Measurements from ENCODE around the gene NUMA1. TPM values are rescaled to one million over a fixed set of nuclear protein-coding genes. Genes with fewer than 3 reads are reported as not detected.
A peak's percentile ranks its signal among the peaks of the same experiment; 100 is the strongest.

NUMA1 gene
- total and polyA plus RNA-seq, 2 of the 13 experiments (the other 11 are each of a cell fraction or from before 2014, with no cell fraction given), result 57.3 to 60.2 TPM

DNA sequence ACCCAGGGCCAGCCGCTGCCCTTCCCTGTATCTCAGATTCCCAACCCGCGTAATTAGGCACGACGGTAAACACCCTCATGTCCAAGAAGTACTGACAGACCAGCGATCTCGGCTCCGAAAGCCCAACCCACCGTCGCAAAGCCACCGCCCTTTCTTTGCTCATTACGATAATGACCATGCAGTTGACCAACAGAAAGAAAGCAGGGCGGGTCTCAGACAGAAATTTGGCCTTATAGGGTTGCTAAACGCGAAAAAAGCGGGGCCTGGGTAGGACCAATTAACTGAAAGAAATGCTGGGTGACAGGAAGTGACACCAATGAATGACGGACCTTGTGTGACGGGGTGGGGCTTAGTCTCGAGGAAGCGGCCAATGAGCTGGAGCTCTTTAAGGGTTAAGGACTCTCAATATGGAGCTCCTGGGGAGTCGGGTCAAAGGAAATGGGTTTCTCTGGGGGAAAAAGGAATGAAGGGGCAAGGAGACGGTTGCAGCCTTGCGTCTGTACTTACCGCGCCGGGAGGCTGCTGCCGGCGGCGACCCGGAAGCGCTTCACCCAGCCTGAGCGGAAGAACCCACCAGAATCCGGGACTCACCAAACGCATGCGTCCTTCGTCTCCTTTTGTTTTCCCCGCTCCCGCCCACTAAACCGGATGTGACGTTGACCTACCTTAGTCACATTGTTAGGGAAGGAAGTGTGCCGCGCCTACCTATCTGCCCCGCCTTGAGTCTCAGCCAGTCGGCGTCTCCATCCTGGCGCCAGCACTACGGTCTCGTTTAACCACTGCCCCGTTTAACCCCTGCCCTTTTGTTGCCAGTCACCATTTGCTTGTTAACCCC, 32.0 kb upstream of the NUMA1 start, which contains the start of gene ANAPC15 (continued):
- TF ChIP-seq LCORL (IDR thresholded peaks at IDR 0.05) (no peak), LCORL (CRISPR knock-in tag; IDR thresholded peaks at IDR 0.05) (peak; percentile 45; the same call in 1 of the 2 replicates), HOXA3 (CRISPR knock-in tag; IDR thresholded peaks at IDR 0.05) (peak; percentile 82), ZNF598 (CRISPR knock-in tag; IDR thresholded peaks at IDR 0.05; ENCODE audit: borderline replicate concordance) (no peak), SALL2 (CRISPR knock-in tag; IDR thresholded peaks at IDR 0.05) (peak; percentile 55; the same call in 1 of the 2 replicates), RARA (CRISPR knock-in tag; IDR thresholded peaks at IDR 0.05) (0 out of 2 replicates have a peak, but pooled peaks have one; percentile 18), ZNF605 (CRISPR knock-in tag; IDR thresholded peaks at IDR 0.05) (peak; percentile 81), SAFB2 (CRISPR knock-in tag; IDR thresholded peaks at IDR 0.05; ENCODE audit: borderline replicate concordance, low read depth) (peak; percentile 44; the same call in 1 of the 2 replicates), SAP130 (CRISPR knock-in tag; IDR thresholded peaks at IDR 0.05; ENCODE audit: low read depth) (peak; percentile 85), NFE2L2 (IDR thresholded peaks at IDR 0.05; ENCODE audit: low read length) (no peak), THAP11 (CRISPR knock-in tag; IDR thresholded peaks at IDR 0.05) (peak; percentile 94), ELF3 (CRISPR knock-in tag; IDR thresholded peaks at IDR 0.05) (peak; percentile 79), ZFYVE20 (CRISPR knock-in tag; IDR thresholded peaks at IDR 0.05; ENCODE audit: borderline replicate concordance, low read depth) (no peak), ZNF501 (CRISPR knock-in tag; IDR thresholded peaks at IDR 0.05) (peak; percentile 61; the same call in 1 of the 2 replicates), ZNF567 (CRISPR knock-in tag; IDR thresholded peaks at IDR 0.05; ENCODE audit: borderline replicate concordance) (0 out of 2 replicates have a peak, but pooled peaks have one; percentile 38), ZNF431 (CRISPR knock-in tag; IDR thresholded peaks at IDR 0.05; ENCODE audit: borderline replicate concordance, low read depth) (peak; percentile 60; the same call in 1 of the 2 replicates), POGZ (CRISPR knock-in tag; IDR thresholded peaks at IDR 0.05) (peak; percentile 39), HNRNPH1 (optimal IDR thresholded peaks at IDR 0.05; ENCODE audit: low read depth, low read length) (no peak), ZC3H4 (CRISPR knock-in tag; IDR thresholded peaks at IDR 0.05; ENCODE audit: borderline replicate concordance) (0 out of 2 replicates have a peak, but pooled peaks have one; percentile 11), ATM (IDR thresholded peaks at IDR 0.05; ENCODE audit: borderline replicate concordance) (no peak), GATA4 (IDR thresholded peaks at IDR 0.05; ENCODE audit: borderline replicate concordance, low read depth) (peak; percentile 57; the same call in 1 of the 2 replicates)
- TF ChIP-seq, protein P1, sequence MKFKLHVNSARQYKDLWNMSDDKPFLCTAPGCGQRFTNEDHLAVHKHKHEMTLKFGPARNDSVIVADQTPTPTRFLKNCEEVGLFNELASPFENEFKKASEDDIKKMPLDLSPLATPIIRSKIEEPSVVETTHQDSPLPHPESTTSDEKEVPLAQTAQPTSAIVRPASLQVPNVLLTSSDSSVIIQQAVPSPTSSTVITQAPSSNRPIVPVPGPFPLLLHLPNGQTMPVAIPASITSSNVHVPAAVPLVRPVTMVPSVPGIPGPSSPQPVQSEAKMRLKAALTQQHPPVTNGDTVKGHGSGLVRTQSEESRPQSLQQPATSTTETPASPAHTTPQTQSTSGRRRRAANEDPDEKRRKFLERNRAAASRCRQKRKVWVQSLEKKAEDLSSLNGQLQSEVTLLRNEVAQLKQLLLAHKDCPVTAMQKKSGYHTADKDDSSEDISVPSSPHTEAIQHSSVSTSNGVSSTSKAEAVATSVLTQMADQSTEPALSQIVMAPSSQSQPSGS (CRISPR knock-in tag; IDR thresholded peaks at IDR 0.05), result peak; percentile 41; the same call in 1 of the 2 replicates
- TF ChIP-seq, protein P2, sequence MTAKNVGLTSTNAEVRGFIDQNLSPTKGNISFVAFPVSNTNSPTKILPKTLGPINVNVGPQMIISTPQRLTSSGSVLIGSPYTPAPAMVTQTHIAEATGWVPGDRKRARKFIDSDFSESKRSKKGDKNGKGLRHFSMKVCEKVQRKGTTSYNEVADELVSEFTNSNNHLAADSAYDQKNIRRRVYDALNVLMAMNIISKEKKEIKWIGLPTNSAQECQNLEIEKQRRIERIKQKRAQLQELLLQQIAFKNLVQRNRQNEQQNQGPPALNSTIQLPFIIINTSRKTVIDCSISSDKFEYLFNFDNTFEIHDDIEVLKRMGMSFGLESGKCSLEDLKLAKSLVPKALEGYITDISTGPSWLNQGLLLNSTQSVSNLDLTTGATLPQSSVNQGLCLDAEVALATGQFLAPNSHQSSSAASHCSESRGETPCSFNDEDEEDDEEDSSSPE (CRISPR knock-in tag; IDR thresholded peaks at IDR 0.05), result peak; percentile 94
- TF ChIP-seq, protein P3, sequence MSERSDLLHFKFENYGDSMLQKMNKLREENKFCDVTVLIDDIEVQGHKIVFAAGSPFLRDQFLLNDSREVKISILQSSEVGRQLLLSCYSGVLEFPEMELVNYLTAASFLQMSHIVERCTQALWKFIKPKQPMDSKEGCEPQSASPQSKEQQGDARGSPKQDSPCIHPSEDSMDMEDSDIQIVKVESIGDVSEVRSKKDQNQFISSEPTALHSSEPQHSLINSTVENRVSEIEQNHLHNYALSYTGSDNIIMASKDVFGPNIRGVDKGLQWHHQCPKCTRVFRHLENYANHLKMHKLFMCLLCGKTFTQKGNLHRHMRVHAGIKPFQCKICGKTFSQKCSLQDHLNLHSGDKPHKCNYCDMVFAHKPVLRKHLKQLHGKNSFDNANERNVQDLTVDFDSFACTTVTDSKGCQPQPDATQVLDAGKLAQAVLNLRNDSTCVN (CRISPR knock-in tag; IDR thresholded peaks at IDR 0.05; ENCODE audit: borderline replicate concordance), result 0 out of 2 replicates have a peak, but pooled peaks have one; percentile 32
- TF ChIP-seq, protein P4, sequence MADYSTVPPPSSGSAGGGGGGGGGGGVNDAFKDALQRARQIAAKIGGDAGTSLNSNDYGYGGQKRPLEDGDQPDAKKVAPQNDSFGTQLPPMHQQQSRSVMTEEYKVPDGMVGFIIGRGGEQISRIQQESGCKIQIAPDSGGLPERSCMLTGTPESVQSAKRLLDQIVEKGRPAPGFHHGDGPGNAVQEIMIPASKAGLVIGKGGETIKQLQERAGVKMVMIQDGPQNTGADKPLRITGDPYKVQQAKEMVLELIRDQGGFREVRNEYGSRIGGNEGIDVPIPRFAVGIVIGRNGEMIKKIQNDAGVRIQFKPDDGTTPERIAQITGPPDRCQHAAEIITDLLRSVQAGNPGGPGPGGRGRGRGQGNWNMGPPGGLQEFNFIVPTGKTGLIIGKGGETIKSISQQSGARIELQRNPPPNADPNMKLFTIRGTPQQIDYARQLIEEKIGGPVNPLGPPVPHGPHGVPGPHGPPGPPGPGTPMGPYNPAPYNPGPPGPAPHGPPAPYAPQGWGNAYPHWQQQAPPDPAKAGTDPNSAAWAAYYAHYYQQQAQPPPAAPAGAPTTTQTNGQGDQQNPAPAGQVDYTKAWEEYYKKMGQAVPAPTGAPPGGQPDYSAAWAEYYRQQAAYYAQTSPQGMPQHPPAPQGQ (CRISPR knock-in tag; IDR thresholded peaks at IDR 0.05; ENCODE audit: borderline replicate concordance), result no peak
